CD4-positive, alpha-beta T cell treated with Interleukin-4 for 4 hours (primary cell): Measurements from ENCODE around the gene BSCL2.
"Not testable (repeated sequence)": the region's sequence is repeated elsewhere in the genome, so short reads cannot be mapped to it uniquely, and the experiment has no call there.

Experiments
- DNase-seq: peaks from one replicate; pipeline ENCODE4 v3.0.0-alpha.2; 2020

BSCL2 gene

DNA sequence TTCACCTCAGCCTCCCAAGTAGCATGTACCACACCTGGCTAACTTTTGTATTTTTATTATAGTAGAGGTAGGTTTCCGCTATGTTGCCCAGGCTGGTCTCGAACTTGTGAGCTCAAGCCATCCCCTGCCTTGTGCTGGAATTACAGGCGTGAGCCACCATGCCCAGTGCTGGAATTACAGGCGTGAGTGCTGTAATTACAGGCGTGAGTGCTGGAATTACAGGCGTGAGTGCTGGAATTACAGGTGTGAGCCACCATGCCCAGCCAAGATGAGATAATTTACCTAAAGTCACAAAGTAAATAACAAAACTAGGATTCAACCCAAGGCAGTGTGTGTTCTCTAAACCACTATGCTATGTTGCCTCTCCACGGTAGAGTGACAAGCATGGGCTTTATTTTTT, 24.7 kb downstream of the BSCL2 start:
- no peak for DNase-seq

DNA sequence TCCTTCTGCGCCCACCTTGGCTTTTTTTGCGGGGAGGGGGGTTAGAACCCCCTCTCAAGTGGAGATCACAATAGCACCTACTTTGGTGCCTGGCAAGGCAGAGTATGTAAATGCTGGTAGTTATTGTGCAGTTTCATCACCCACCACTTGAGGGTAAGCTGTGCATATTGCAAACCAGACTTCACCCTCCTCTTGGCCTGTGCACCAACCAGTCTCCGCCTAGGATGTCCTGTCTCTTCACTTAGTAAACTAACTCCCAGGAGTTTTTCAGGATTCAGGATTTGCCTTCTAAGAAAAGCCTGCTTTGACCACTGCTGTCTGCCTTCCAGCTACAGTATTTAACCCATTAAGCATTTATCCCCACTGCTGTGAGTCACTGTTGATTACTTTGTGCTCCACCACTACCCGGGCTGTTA, 26.4 kb downstream of the BSCL2 start:
- peak; percentile 47 for DNase-seq

DNA sequence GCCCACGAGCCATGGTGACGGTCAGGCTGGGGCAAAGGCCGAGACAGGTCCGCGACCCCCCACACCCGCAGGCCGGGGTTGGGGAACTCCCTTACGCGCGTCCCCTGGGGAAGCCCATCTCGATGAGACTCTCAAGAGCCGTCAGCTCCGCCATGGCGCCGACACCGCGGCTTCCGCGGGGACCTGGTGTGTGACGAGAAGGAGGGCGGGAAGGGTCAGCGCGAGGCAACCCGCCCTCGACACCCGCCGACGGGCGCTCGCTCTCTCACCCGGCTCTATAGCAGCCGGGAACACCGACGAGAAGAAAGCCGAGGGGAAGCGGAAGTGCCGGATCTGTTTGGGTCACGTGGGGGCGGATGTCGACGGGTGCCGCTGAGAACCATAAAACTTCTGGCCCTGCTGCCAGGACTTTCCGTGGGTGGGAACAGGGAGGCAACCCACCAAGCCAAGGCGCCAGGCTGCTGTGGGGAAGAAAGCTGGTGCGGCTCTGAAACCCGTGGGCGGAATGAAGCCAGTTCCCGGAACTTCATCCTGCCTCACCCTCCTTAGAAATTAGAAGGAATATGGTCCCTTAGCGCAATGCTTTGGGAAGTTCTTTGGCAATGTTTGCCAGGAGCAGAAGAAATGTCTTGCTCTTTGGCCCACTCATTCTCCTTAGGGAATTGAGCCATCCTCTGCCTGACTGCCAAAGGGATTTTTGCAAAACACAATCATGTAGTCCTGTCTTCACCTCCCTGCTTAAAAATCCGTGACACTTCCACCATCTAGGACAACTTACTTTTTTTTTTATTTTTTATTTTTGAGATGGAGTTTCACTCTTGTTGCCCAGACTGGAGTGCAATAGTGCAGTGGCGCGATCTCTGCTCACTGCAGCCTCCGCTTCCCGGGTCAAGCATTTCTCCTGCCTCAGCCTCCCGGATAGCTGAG, 28.2 kb downstream of the BSCL2 start, which contains the start of gene UBXN1:
Gene UBXN1, minus strand, starts transcription at position 304 of the 927 bp plus-strand sequence. Its CDS starts 150 bp downstream, at position 154.
- DNase-seq: peak; percentile 85

DNA sequence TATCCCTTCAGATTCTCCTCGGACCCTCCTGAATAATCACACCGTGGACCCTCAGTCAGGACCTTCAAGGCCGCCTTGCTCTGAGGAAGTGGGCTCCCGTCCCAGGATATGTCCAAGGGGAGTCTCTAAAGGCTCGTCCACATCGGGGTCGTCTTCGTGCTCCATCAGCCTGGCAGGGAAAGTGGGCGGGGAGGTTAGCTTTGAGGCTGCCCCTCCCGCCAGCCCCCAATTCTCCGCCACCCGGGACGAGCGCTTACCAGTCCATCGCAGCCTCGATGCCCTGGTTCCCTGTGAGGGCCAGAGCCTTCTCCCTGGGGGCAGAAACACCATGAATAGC, 28.8 kb downstream of the BSCL2 start:
- no peak for DNase-seq

DNA sequence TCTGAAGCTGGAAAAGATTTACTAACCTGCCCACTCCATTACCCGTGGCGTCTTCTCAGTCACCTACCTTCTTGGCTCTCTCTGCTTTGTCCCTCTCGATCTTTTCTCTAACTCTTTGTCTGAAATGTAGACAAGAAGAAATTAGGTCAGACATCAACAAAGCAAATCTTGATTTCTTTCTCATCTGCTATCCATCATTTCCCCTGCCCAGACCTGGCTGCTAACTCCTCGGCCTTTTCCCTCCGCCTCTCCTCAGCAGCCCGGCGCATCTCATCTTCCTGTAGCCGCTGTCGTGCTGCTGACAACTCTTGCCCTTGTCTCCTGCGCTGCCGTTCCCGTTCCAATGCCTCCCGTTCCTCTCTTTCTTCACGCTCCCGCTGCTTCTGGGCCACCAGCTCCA, 29.5 kb downstream of the BSCL2 start:
- no peak for DNase-seq

DNA sequence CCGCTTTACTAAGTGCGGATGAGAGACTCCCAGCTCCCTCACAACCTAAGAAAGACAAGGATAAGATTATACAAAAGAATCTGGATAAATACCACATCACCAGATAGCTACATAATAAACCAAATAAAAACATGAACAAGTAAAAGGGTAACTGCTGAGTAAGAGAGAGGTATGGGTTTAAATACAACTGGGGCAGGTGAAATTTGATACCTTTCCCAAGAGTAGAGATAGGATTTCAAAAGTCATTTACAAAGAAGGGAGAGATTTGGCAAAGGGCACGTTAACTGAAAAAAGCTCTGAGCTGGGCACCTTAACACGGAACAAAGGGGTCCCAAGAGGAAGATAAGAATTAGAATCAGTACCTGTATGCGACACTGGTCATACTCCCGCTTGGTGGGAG, 30.1 kb downstream of the BSCL2 start:
- DNase-seq: no peak

DNA sequence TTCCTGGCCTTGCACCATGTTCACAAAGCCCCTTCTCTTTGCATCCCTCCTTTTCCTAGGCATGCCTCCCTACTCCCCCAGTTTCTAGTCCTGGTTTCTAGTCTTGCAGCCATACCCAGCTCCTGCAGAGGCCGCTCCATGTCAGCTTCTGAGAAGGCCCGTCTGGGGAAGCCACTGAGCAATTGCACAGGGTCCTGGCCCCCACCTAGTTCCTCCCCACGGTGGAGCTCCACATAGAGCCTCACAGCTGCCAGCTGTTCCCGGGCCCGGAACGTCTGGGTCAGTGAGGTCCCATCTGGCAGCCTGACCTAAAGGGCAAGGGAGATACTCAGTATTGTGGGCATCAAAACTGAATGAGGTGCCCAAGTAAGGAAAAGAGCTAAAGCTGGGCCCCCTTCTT, 30.5 kb downstream of the BSCL2 start:
- no peak for DNase-seq

DNA sequence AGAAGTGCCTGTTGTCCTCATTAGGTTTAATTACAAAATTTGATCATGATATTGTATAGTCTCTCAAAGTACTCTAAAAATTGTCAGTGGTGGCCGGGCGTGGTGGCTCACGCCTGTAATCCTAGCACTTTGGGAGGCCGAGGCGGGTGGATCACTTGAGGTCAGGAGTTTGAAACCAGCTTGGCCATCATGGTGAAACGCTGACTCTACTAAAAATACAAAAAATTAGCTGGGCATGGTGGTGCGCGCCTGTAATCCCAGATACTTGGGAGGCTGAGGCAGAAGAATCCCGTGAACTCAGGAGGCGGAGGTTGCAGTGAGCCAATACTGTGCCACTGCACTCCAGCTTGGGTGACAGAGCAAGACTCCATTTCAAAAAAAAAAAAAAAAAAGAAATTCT, 31.8 kb downstream of the BSCL2 start:
- not testable (repeated sequence) for DNase-seq

DNA sequence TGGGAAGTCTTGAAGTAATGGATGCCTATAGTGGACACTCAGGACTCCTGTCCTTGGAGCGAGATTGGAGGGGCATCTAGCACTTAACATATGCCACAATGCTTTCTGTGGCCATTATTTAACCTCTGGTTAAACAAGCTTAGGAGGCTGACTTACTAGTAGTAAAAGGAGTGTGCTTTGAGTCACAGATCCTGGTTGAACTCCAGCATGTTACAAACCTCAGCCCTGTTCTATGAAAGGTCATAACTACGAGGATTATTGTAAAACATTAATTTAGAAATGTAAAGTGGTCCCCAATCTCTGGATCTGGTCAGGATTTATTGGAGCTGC, 34.1 kb downstream of the BSCL2 start:
- DNase-seq: no peak

DNA sequence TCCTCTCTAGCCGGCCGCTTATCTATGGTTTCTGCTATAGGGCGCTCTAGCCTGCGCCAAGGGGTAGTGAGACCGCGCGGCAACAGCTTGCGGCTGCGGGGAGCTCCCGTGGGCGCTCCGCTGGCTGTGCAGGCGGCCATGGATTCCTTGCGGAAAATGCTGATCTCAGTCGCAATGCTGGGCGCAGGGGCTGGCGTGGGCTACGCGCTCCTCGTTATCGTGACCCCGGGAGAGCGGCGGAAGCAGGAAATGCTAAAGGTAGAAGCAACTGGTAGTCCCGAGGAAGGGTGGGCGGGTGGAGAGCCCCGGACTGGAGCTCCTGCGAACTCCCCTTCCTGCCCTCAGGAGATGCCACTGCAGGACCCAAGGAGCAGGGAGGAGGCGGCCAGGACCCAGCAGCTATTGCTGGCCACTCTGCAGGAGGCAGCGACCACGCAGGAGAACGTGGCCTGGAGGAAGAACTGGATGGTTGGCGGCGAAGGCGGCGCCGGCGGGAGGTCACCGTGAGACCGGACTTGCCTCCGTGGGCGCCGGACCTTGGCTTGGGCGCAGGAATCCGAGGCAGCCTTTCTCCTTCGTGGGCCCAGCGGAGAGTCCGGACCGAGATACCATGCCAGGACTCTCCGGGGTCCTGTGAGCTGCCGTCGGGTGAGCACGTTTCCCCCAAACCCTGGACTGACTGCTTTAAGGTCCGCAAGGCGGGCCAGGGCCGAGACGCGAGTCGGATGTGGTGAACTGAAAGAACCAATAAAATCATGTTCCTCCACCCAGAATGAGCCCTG, 35.4 kb downstream of the BSCL2 start, which contains the start of the genes LBHD1 and UQCC3:
Gene LBHD1, minus strand, starts transcription at position 660 of the 782 bp plus-strand sequence. CDS start 2,236 bp downstream, outside the sequence.
Gene UQCC3, plus strand, starts transcription at position 66 of the 782 bp plus-strand sequence. Its CDS starts 73 bp downstream, at position 139.
- DNase-seq: peak; percentile 85

DNA sequence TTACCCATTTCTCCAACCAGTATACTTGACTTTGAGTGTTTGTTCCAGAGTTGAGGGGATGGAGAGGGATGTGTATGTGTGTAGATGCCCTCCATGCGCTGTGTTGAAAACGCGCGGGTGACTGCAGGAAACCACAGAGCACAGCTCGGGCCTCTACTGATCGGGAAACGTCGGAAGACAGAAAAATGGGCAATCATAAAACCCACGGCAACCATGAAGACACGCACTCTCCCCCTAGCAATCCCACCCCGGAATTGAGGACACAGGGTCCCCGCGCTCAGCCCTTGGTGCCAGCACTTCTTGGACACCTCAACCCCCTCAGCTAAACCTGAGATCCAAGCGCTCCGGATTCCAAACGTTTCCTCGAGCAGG, 36.0 kb downstream of the BSCL2 start:
- no peak for DNase-seq

DNA sequence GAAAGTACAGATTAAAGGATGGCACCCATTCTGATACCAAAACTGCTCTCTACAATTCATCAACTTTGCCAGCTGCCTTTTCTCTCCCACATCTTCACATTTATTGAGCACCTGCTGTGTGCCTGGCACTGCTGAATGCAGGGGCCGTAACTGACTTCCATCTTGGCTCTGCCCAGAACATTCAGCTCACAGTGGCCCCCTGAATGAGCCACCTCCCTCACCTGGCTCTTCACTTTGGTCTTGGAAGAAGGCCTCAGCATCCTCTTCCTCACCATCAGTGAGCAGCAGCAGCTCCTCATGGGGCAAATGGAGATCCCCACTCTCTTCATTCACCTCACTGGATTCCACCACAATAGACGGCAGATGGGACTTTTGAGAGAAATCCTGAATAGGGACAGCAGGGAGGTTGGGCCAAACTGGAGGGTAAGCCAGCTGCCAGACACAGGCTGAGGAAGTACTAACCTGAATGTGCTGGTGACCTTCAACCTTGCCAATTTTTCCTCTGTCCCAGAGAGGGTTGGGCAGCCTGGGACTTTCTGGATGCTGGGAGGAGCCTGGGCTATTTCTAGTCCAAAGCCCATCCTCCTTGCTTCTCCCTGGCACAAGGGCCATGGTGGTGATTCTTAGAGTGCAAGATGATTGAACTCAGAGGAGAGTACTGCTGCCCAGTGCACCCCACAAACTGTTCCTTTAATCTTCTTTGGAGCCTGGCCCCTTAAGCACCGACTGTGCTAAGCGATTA, 37.6 kb downstream of the BSCL2 start:
- no peak for DNase-seq

DNA sequence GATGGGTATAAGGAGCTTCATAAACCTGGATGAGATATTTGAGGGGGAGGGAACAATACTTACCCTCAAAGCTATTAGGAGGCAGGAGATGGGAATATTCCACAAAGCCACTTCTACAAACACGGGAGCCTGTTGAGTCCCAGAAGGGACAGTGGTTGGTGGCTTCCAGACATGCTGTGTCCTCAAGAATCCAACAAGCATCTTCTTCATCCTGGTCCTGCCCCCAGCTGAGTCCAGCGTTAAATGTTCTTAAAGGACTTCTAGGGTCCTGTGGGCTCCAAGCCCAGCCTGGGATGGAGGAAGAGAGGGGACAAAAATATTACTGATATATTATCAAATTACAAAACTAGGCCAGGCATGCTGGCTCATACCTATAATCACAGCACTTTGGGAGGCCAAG, 39.8 kb downstream of the BSCL2 start:
- no peak for DNase-seq

DNA sequence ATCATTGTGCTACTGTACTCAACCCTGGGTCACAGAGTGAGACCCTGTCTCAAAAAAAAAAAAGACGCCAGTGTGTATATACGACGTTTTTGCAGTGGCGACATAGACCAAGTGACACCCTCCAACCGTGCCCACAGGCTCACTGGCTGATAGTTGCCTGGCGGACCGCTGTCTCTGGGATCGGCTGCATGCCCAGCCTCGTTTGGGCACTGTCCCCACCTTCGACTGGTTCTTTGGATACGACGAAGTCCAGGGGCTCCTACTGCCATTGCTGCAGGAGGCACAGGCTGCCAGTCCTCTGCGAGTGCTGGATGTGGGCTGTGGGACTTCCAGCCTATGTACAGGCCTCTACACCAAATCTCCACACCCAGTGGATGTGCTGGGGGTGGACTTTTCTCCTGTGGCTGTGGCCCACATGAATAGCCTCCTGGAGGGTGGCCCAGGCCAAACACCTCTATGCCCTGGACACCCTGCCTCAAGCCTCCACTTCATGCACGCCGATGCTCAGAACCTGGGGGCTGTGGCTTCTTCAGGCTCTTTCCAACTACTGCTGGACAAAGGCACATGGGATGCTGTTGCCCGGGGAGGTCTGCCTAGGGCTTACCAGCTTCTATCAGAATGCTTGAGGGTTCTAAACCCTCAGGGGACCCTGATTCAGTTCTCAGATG, 40.8 kb downstream of the BSCL2 start:
- no peak for DNase-seq

DNA sequence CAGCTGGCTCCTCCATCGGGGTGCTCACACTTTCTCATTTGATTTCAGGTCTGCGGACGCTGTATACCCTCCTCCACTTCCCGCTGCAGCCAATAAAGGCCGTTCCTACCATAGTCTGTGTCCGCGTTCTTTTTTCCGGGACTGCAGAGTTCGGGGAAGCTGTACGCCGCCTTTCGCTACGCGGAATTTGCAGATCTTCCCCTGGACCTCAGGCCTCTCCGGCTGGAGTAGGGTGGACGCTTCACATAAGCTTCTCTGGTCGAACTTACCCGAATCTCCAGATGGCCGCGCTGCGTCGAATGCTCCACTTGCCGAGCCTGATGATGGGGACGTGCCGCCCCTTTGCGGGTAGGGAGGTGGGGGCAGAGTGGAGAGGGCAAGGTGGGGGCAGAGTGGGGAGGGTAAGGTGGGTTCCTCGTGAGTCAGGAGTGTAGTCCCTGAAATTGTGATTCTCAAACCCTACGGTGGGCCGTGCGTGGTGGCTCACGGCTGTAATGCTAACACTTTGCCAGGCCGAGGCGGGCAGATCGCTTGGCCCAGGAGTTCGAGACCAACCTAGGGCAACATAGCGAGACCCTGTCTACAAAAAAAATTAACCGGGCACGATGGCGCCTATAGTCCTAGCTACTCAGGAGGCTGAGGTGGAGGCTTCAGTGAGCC, 41.5 kb downstream of the BSCL2 start:
- DNase-seq: peak; percentile 74

DNA sequence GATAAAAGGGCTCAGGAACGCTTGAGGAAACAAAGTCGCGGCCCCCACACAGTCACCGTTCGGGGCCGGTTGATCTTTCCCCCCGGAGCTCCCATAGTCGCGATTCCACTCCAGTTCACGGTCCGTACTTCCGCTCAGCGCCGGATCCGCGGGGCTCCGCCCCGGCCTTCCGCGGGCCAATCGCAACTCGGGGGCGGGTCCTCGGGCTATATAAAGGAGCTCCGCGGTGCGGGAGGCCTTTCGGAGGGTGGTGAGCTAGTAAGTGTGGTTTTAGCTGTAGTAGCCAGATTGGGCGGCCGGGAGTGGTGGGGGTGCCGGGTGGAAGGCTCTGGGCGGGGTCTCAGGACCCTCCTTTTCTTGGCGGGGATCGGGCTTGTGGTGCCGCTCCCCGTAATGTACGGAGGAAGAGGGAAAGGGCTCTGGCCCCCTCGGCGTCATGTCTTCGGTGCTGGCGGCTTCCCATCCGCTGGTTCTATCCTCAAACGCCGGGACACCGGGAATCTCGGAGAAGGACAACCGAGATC, 42.1 kb downstream of the BSCL2 start, which contains the start of the genes C11orf98 and CSKMT:
Gene C11orf98, minus strand, starts transcription at position 136 of the 524 bp plus-strand sequence. Its CDS starts 41 bp downstream, at position 95.
Gene CSKMT, plus strand, starts transcription at position 238 of the 524 bp plus-strand sequence. CDS start 568 bp downstream, outside the sequence.
- DNase-seq: peak; percentile 96

DNA sequence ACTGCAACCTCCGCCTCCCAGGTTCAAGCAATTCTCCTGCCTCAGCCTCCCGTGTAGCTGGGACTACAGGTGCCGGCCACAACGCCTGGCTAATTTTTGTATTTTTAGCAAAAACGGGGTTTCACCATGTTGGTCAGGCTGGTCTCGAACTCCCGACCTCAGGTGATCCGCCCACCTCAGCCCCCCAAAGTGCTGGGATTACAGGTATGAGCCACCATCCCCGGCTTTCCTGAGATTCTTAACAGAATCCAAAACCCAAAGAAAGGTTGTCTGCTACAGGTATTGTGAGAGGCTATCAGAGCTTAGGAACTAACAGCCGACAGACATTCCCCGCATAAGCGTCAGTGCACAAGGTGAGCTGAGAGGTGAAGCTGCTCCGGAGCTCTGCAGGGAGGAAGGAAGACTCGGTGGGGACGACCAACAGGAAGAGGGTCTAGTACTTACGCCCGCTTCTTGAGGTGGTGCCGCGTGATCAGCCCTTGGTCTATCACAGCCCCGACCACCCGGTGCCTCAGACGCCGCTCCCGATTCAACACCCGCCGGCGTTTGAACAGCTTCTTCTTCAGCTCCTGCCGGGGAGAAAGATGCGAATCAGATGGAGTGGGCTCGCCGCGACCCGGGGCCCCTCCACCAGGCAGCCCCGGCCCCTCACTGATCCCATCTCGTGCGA, 42.7 kb downstream of the BSCL2 start:
- DNase-seq: peak; percentile 48

DNA sequence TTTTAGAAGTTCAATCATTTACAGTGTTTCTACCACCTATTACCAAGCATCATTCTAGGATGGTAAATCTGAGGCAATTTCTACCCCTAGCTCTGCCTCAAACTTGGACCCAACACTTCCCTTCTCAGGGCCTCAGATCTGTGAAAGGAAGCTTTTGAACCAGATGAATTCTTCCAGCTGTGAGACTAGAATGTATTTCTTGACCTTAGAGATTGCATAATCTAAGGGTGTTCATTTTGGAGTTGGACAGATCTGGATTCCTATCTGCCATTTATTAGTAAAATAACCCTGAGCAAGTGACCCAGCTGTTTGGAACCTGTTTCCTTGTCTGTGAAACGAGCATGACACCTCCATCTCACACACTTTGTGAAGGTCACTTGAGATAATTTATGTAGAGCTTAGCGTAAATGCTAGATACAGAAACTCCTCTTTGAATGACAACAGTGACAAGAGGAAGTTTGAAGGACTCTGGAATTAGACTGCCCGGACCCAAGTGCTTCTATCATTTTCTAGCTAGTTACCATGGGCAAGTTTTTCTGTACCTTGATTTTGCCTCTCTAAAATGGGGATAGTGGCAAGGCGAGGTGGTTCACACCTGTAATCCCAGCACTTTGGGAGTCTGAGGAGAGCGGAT, 50.3 kb downstream of the BSCL2 start:
- no peak for DNase-seq

DNA sequence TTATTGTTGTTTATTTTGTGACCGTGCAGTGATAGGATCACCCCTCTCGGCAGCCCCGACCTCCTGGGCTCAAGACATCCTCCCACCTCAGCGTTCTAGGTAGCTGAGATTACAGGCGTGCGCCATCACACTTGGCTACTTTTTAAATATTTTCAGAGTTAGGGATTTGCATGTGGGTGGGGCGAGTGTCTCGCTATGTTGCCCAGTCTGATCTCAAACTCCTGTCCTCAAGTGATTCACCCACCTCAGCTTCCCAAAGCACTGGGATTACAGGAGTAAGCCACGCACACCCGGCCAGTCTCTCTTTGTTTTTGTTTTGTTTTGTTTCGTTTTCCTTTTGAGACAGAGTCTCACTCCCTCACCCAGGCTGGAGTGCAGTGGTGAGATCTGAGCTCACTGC, 52.9 kb downstream of the BSCL2 start:
- DNase-seq: no peak
